CD4-positive, alpha-beta memory T cell (primary cell): ENCODE data around the gene SNED1. TPM values are rescaled to one million over a fixed set of nuclear protein-coding genes. Genes with fewer than 3 reads are reported as not detected.

ENCODE experiments used
- CTCF ChIA-PET: fragments of 350-600 bp; sonication (Branson Sonifier 250); formaldehyde crosslinking; loops from one replicate; lab custom pipeline; 2021; ENCODE audit warnings: inconsistent platforms; ENCODE audit not compliant: partially characterized antibody; lab: Charles Lee
- POLR2A ChIA-PET: fragments of 350-600 bp; sonication (Branson Sonifier 250); formaldehyde crosslinking; loops from one replicate; lab custom pipeline; 2021; ENCODE audit not compliant: partially characterized antibody; lab: Charles Lee
- DNase-seq, 5 donors: peaks; one replicate each; pipeline versions ENCODE4 v3.0.0 to v3.0.0-alpha.2; 2020 to 2022; ENCODE audit warnings: mixed read lengths in 1 of 5
- H3K27ac ChIP-seq: one replicate; pipeline ENCODE4 v1.7.0; 2013; ENCODE audit warnings: low read depth, low read length
- H3K27me3 ChIP-seq: 2 replicates; pipeline ENCODE4 v1.7.0; 2013; ENCODE audit warnings: mild to moderate bottlenecking, low read length, moderate library complexity; ENCODE audit not compliant: insufficient read depth
- H3K36me3 ChIP-seq: 2 replicates; pipeline ENCODE4 v1.7.0; 2013; ENCODE audit warnings: mild to moderate bottlenecking, low read length, moderate library complexity; ENCODE audit not compliant: insufficient read depth
- H3K4me1 ChIP-seq: 2 replicates; pipeline ENCODE4 v1.7.0; 2013; ENCODE audit warnings: mild to moderate bottlenecking, low read length, moderate library complexity; ENCODE audit not compliant: insufficient read depth
- H3K4me3 ChIP-seq, 2 donors: one replicate each; pipeline ENCODE4 v1.7.0; 2013; ENCODE audit warnings: low read length in 2 of 2, mild to moderate bottlenecking in 1 of 2
- H3K9me3 ChIP-seq, 2 donors: one replicate each; pipeline ENCODE4 v1.7.0; 2013; ENCODE audit warnings: low read length in 2 of 2, control low read depth in 1 of 2; ENCODE audit not compliant: control insufficient read depth in 1 of 2
- H3K27ac Mint-ChIP-seq, 7 donors: one replicate each; pipeline ENCODE4 v1.8.0; 2020 to 2021; ENCODE audit warnings: mixed read lengths in 7 of 7, mild to moderate bottlenecking in 6 of 7, inconsistent platforms in 3 of 7, moderate library complexity in 3 of 7
- H3K27me3 Mint-ChIP-seq, 2 donors: one replicate each; pipeline ENCODE4 v1.8.0; 2020 to 2021; ENCODE audit warnings: mixed read lengths in 2 of 2
- H3K36me3 Mint-ChIP-seq, 2 donors: one replicate each; pipeline ENCODE4 v1.8.0; 2020 to 2021; ENCODE audit warnings: mixed read lengths in 2 of 2, inconsistent platforms in 1 of 2, mild to moderate bottlenecking in 1 of 2
- H3K4me1 Mint-ChIP-seq, 4 donors: one replicate each; pipeline ENCODE4 v1.8.0; 2020 to 2021; ENCODE audit warnings: mixed read lengths in 4 of 4, mild to moderate bottlenecking in 1 of 4
- H3K4me3 Mint-ChIP-seq, 8 donors: one replicate each; pipeline ENCODE4 v1.8.0; 2020 to 2021; ENCODE audit warnings: mixed read lengths in 8 of 8, mild to moderate bottlenecking in 7 of 8, moderate library complexity in 6 of 8, inconsistent platforms in 3 of 8
- H3K9me3 Mint-ChIP-seq, 8 donors: one replicate each; pipeline ENCODE4 v1.8.0; 2020 to 2021; ENCODE audit warnings: mixed read lengths in 8 of 8, mild to moderate bottlenecking in 5 of 8, inconsistent platforms in 3 of 8, moderate library complexity in 1 of 8
- intact Hi-C: fragments of 100-400 bp; cut with micrococcal nuclease; formaldehyde crosslinking; loops from one replicate; pipeline ENCODE4 v1.15.1; 2023
- polyA plus RNA-seq, 2 donors: library from polyadenylated mRNA; unstranded; fragments of 300-500 nt; fragmentation: Illumina TruSeq; gene quantifications; one replicate each; pipeline ENCODE4 v1.2.3, GENCODE V29; 2021
- total RNA-seq, 2 experiments: library from RNA; stranded (reverse); gene quantifications; one replicate each; pipeline ENCODE4 v1.2.3, GENCODE V29; 2021

Gene SNED1
- total and polyA plus RNA-seq, 4 experiments from 2014 or later, result 1.6 to 90.1 (median 44.2) TPM

GRCh38 chr2:241007880-241008710, 9.7 kb downstream of the SNED1 start:
- peaks cover 17% of the 10 kb centered on the region for H3K4me1 ChIP-seq
- H3K9me3 ChIP-seq, result peaks cover 0 to 9% of the 10 kb centered on the region in 2 donors
- no peaks in the 10 kb centered on the region for H3K27me3 ChIP-seq
- intact Hi-C loops, result no loop called here
- Mint-ChIP-seq H3K36me3 (peaks cover 0 to 8% of the 10 kb centered on the region in 2 donors), H3K4me3 (peak overlapping the region in 1 of 8 donors; percentile 15), H3K27me3 (peaks cover 0 to 9% of the 10 kb centered on the region in 2 donors), H3K27ac (peak overlapping the region in 1 of 7 donors; percentile 41), H3K9me3 (peaks cover 0 to 32% (median 27%) of the 10 kb centered on the region in 8 donors), H3K4me1 (peaks cover 6 to 21% (median 7%) of the 10 kb centered on the region in 4 donors)
- no peak overlapping the region for H3K4me3 ChIP-seq
- ChIA-PET CTCF (no interaction called here), POLR2A (no interaction called here)
- no peaks in the 10 kb centered on the region for H3K36me3 ChIP-seq
- DNase-seq, result no peak
- H3K27ac ChIP-seq, result no peak overlapping the region

GRCh38 chr2:241008711-241009121, 10.3 kb downstream of the SNED1 start:
- Mint-ChIP-seq H3K36me3 (peaks cover 0 to 6% of the 10 kb centered on the region in 2 donors), H3K4me3 (peak overlapping the region in 2 of 8 donors; percentile 33 to 42), H3K9me3 (peaks cover 0 to 28% (median 21%) of the 10 kb centered on the region in 8 donors), H3K27ac (peak overlapping the region in 4 of 7 donors; percentile 8 to 68 (median 41)), H3K4me1 (peaks cover 6 to 21% (median 7%) of the 10 kb centered on the region in 4 donors), H3K27me3 (peaks cover 0 to 9% of the 10 kb centered on the region in 2 donors)
- peaks cover 17% of the 10 kb centered on the region for H3K4me1 ChIP-seq
- no peak for DNase-seq
- intact Hi-C loops, result no loop called here
- ChIA-PET CTCF (no interaction called here), POLR2A (no interaction called here)
- H3K27me3 ChIP-seq, result no peaks in the 10 kb centered on the region
- H3K4me3 ChIP-seq, result no peak overlapping the region
- H3K27ac ChIP-seq, result no peak overlapping the region
- no peaks in the 10 kb centered on the region for H3K36me3 ChIP-seq
- H3K9me3 ChIP-seq, result peaks cover 0 to 5% of the 10 kb centered on the region in 2 donors

- peak overlapping the region in 3 of 7 donors; percentile 31 to 68 (median 41) for H3K27ac Mint-ChIP-seq
- no peak overlapping the region for H3K4me3 ChIP-seq
- peaks cover 0 to 23% (median 16%) of the 10 kb centered on the region in 8 donors for H3K9me3 Mint-ChIP-seq
- ChIA-PET POLR2A (interaction anchor here (0.7 to 1.2 kb wide), 2 partner anchors 40 to 95 kb away, joined by 3 read pairs; no protein-coding TSS in a partner anchor), CTCF (interaction anchor here (1.0 to 1.4 kb wide), 2 partner anchors 26 to 29 kb away, joined by 3 to 6 read pairs; no protein-coding TSS in a partner anchor)
- H3K4me1 Mint-ChIP-seq, result peaks cover 6 to 21% (median 7%) of the 10 kb centered on the region in 4 donors
- no peak overlapping the region for H3K27ac ChIP-seq
- DNase-seq, result no peak
- peak overlapping the region in 5 of 8 donors; percentile 15 to 42 (median 31) for H3K4me3 Mint-ChIP-seq
- peaks cover 17% of the 10 kb centered on the region for H3K4me1 ChIP-seq
- no peaks in the 10 kb centered on the region for H3K27me3 ChIP-seq
- H3K36me3 Mint-ChIP-seq, result peaks cover 0 to 4% of the 10 kb centered on the region in 2 donors
- H3K36me3 ChIP-seq, result no peaks in the 10 kb centered on the region
- intact Hi-C loops, result no loop called here
- H3K27me3 Mint-ChIP-seq, result peaks cover 0 to 9% of the 10 kb centered on the region in 2 donors
- H3K9me3 ChIP-seq, result no peaks in the 10 kb centered on the region
Observed at GRCh38 chr2:241009191-241009590, 10.8 kb downstream of the SNED1 start.

DNA sequence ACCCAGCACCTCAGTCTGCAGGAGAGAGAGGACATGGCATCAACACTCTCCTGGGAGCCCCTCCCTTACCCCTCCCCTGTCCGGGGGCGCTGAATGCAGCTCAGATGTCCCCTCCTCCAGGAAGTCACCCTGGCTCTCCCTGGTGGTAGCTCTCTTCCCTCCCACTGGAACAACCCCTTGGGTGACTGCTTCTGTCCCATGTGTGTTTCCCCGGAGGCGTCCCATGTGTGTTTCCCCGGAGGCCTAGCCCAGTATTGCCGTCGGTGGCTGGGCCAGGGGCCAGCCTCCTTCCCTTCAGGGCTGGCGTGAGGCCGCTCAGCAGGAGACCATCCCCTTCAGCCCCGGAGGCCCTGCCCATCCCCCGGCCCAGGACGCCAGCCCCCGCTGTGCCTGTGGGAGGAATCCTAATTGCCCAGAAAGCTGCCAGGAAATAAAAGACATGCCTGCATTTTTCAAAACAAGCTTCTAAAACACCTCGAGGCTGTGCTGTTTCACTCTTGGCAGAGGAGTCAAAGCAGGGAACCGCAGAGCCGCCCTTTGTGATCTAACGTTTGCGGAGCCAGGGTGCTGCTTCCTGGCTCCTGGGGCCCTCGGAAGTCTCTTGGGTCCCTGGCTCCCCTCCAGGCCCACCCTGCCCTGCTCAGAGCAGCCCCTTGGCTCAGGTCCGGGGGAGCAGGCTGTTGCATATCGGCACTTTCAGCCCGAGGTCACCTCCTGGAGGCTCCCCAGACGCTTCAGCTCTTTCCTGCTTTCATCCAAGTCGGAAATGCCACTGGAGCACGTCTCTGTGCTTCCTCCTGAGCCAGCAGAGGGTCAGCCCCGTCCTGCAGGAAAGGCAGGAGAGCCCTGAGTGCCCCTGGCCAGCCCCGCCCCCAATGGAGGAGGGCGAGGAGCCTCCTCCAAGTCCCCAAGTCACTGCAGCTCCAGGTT, 11.4 kb downstream of the SNED1 start:
- Histone ChIP-seq H3K36me3 (no peaks in the 10 kb centered on the region), H3K4me1 (peaks cover 17% of the 10 kb centered on the region), H3K4me3 (peak overlapping the region in 1 of 2 donors; percentile 28), H3K27me3 (no peaks in the 10 kb centered on the region), H3K9me3 (no peaks in the 10 kb centered on the region), H3K27ac (no peak overlapping the region)
- Mint-ChIP-seq H3K27me3 (peaks cover 3 to 9% of the 10 kb centered on the region in 2 donors), H3K4me3 (peak overlapping the region in 7 of 8 donors; percentile 8 to 73 (median 58)), H3K4me1 (peaks cover 6 to 21% (median 7%) of the 10 kb centered on the region in 4 donors), H3K27ac (peak overlapping the region in 6 of 7 donors; percentile 25 to 70 (median 61)), H3K36me3 (peaks cover 0 to 4% of the 10 kb centered on the region in 2 donors), H3K9me3 (peaks cover 0 to 16% (median 13%) of the 10 kb centered on the region in 8 donors)
- CTCF ChIA-PET, result interaction anchor here (1.0 to 1.4 kb wide), 3 partner anchors 26 to 95 kb away, joined by 3 to 6 read pairs (median 3); no protein-coding TSS in a partner anchor
- intact Hi-C loops, result no loop called here
- peak in 4 of 5 donors; percentile 31 to 53 (median 37) for DNase-seq
- POLR2A ChIA-PET, result interaction anchor here (0.7 to 1.2 kb wide), 3 partner anchors 39 to 95 kb away, joined by 3 read pairs; no protein-coding TSS in a partner anchor

DNA sequence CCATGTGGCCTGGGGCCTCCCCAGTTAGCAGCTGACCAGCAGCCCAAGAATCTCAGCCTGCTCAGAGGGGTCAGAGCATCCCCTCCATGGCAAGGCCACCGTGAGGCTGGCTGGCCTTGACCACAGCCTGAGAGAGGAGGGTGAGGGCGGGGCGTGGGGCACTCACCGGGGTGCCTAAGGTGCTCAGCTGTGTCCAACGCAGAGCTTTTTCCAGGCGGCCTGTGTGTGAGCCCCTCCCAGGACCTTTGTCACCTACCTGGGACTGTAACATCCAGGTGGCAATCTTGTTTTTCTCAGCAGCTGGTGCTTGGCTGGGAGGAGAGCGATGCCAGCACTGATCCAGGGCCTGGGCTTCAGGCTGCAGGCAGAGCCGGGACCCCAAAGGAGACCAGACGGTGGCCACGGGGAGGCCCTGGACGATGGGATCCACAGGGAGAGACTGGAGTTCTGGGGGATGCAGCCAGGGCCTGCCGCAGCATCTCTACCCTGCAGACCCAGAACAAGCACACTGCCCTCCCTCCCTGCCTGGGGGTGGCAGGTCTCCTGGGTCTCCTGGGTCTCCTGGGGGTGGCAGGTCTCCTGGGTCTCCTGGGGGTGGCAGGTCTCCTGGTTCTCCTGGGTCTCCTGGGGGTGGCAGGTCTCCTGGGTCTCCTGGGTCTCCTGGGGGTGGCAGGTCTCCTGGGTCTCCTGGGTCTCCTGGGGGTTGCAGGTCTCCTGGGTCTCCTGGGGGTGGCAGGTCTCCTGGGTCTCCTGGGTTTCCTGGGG, 12.3 kb downstream of the SNED1 start:
- H3K4me1 ChIP-seq, result peaks cover 17% of the 10 kb centered on the region
- H3K9me3 Mint-ChIP-seq, result peaks cover 0 to 8% (median 5%) of the 10 kb centered on the region in 8 donors
- H3K27ac ChIP-seq, result no peak overlapping the region
- no peak overlapping the region for H3K4me3 ChIP-seq
- POLR2A ChIA-PET, result interaction anchor here (1.2 kb wide), 1 partner anchor 38 kb away, joined by 3 read pairs; no protein-coding TSS in a partner anchor
- no peak for DNase-seq
- H3K4me1 Mint-ChIP-seq, result peaks cover 6 to 21% (median 7%) of the 10 kb centered on the region in 4 donors
- H3K27ac Mint-ChIP-seq, result peak overlapping the region in 1 of 7 donors; percentile 70
- H3K4me3 Mint-ChIP-seq, result peak overlapping the region in 1 of 8 donors; percentile 73
- H3K27me3 ChIP-seq, result no peaks in the 10 kb centered on the region
- no peaks in the 10 kb centered on the region for H3K36me3 ChIP-seq
- CTCF ChIA-PET, result interaction anchor here (1.4 kb wide), 2 partner anchors 27 to 96 kb away, joined by 3 to 6 read pairs; no protein-coding TSS in a partner anchor
- no peaks in the 10 kb centered on the region for H3K9me3 ChIP-seq
- peaks cover 3 to 9% of the 10 kb centered on the region in 2 donors for H3K27me3 Mint-ChIP-seq
- intact Hi-C loops, result no loop called here
- H3K36me3 Mint-ChIP-seq, result peaks cover 0 to 1% of the 10 kb centered on the region in 2 donors

DNA sequence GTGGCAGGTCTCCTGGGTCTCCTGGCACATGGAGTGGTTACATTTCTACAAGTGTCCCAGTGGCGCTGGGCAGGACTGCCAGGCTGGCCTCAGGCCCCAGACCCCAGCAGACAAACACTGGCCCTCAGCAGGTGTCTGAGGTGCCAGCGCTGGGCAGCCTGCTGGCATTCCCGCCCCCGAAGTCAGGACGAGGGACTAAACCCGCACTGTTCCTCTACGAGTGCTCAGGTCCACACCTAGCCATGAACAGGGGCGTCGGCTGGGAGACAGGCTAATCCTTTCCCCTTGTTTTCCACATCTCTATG, 12.8 kb downstream of the SNED1 start:
- Histone ChIP-seq H3K36me3 (no peaks in the 10 kb centered on the region), H3K9me3 (no peaks in the 10 kb centered on the region), H3K27me3 (no peaks in the 10 kb centered on the region), H3K4me3 (no peak overlapping the region), H3K27ac (no peak overlapping the region), H3K4me1 (peaks cover 17% of the 10 kb centered on the region)
- CTCF ChIA-PET, result no interaction called here
- Mint-ChIP-seq H3K27ac (no peak overlapping the region), H3K4me1 (peaks cover 6 to 21% (median 7%) of the 10 kb centered on the region in 4 donors), H3K36me3 (no peaks in the 10 kb centered on the region), H3K4me3 (no peak overlapping the region), H3K27me3 (peaks cover 3 to 9% of the 10 kb centered on the region in 2 donors), H3K9me3 (peaks cover 0 to 3% (median under 1%) of the 10 kb centered on the region in 8 donors)
- intact Hi-C loops, result no loop called here
- DNase-seq, result no peak
- POLR2A ChIA-PET, result no interaction called here
